Smooth muscle cell (in vitro differentiated cells): Measurements from ENCODE around the gene BASP1. TPM values are rescaled to one million over a fixed set of nuclear protein-coding genes. Genes with fewer than 3 reads are reported as not detected.

Experiments
- DNase-seq: peaks from one replicate; lab custom pipeline; 2025; ENCODE audit not compliant: unreplicated experiment; lab: John Stamatoyannopoulos, UW
- H2AFZ ChIP-seq: fragments of 200-600 bp; sonication (generic); 2 replicates; pipeline ENCODE4 v1.6.0; 2016; ENCODE audit warnings: antibody characterized with exemption, low read depth, mild to moderate bottlenecking
- H3F3A ChIP-seq: fragments of 200-600 bp; sonication (generic); 2 replicates; pipeline ENCODE4 v1.6.0; 2017; ENCODE audit warnings: antibody characterized with exemption, low read depth
- H3K27ac ChIP-seq: fragments of 200-600 bp; sonication (generic); 2 replicates; pipeline ENCODE4 v1.5.1; 2016; ENCODE audit warnings: low read depth, mild to moderate bottlenecking
- H3K27me3 ChIP-seq: fragments of 200-600 bp; sonication (generic); 2 replicates; pipeline ENCODE4 v1.6.1; 2016; ENCODE audit warnings: low read depth, mild to moderate bottlenecking
- H3K36me3 ChIP-seq: fragments of 200-600 bp; sonication (generic); 2 replicates; pipeline ENCODE4 v1.5.1; 2016; ENCODE audit warnings: low read depth
- H3K4me1 ChIP-seq: fragments of 200-600 bp; sonication (generic); 2 replicates; pipeline ENCODE4 v1.5.1; 2016; ENCODE audit warnings: low read depth
- H3K4me2 ChIP-seq: fragments of 200-600 bp; sonication (generic); 2 replicates; pipeline ENCODE4 v1.6.0; 2016; ENCODE audit warnings: mild to moderate bottlenecking
- H3K4me3 ChIP-seq: fragments of 200-600 bp; sonication (generic); 2 replicates; pipeline ENCODE4 v1.5.1; 2016; ENCODE audit warnings: mild to moderate bottlenecking
- H3K79me2 ChIP-seq: fragments of 200-600 bp; sonication (generic); 2 replicates; pipeline ENCODE4 v1.6.0; 2016; ENCODE audit warnings: low read depth, mild to moderate bottlenecking
- H3K9ac ChIP-seq: fragments of 200-600 bp; sonication (generic); 2 replicates; pipeline ENCODE4 v1.6.0; 2016; ENCODE audit warnings: low read depth
- H3K9me3 ChIP-seq: fragments of 200-600 bp; sonication (generic); replicated peaks from 2 replicates; pipeline ENCODE4 v1.5.1; 2016; ENCODE audit warnings: low read depth
- H4K20me1 ChIP-seq: fragments of 200-600 bp; sonication (generic); 2 replicates; pipeline ENCODE4 v1.6.0; 2016; ENCODE audit warnings: low read depth
- WGBS: methylation state at CpG from one replicate; pipeline ENCODE4 v1.1.7; 2016; ENCODE audit warnings: low lambda C conversion rate; 5-methylcytosine and 5-hydroxymethylcytosine counted together
- polyA plus RNA-seq: library from polyadenylated mRNA; unstranded; fragments of >200 nt; fragmentation: Nextera tagmentation; extraction: Ambion mirVana; gene quantifications from 2 replicates; pipeline ENCODE4 v1.2.1, GENCODE V29; 2016
- total RNA-seq: library from RNA; depleted of rRNA; stranded (reverse); fragments of >200 nt; gene quantifications from 2 replicates; pipeline ENCODE4 v1.2.3, GENCODE V29; 2014
- TF ChIP-seq, protein P1 (sequence below): fragments of 200-600 bp; sonication (generic); IDR thresholded peaks from 2 replicates; pipeline ENCODE4 v1.5.1; 2017; ENCODE audit warnings: borderline replicate concordance, mild to moderate bottlenecking, antibody characterized with exemption; ENCODE audit not compliant: insufficient read depth, poor library complexity, severe bottlenecking

Gene BASP1
- total and polyA plus RNA-seq, 2 experiments from 2014 or later, result 194 to 304 TPM

DNA sequence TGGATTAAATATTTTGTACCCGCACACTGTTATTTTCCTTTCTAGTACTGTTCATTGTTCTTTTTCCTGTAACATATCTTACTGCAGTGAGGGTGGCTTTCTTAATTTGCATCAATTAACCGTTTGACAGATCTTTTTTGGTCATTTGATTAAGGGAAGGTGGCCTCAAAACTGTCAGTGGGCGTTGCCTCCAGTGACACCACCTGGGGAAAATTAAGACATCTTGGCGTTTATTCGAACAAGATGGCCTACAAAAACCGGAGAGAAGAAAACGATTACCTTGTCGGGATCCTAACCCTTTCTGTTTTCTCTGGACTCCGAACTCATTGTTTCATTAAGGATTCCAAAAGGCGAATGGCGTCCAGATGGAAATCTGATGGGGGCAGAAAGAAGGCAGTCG is 2.0 kb downstream of the BASP1 start:
- Histone ChIP-seq H3K9me3 (no peaks in the 10 kb centered on the region), H3K4me2 (peak overlapping the region; percentile 90), H3K4me1 (peaks cover 61% of the 10 kb centered on the region), H3K4me3 (peak overlapping the region; percentile 81), H3K9ac (peak overlapping the region; percentile 97), H3K36me3 (no peaks in the 10 kb centered on the region), H2AFZ (no peak overlapping the region), H3K27me3 (no peaks in the 10 kb centered on the region), H3F3A (peaks cover 21% of the 10 kb centered on the region), H3K79me2 (peaks cover 71% of the 10 kb centered on the region), H4K20me1 (peaks cover 58% of the 10 kb centered on the region), H3K27ac (peak overlapping the region; percentile 94)
- WGBS, result 59% methylated on average over 12 of the region's 12 CpGs
- TF ChIP-seq, protein P1, sequence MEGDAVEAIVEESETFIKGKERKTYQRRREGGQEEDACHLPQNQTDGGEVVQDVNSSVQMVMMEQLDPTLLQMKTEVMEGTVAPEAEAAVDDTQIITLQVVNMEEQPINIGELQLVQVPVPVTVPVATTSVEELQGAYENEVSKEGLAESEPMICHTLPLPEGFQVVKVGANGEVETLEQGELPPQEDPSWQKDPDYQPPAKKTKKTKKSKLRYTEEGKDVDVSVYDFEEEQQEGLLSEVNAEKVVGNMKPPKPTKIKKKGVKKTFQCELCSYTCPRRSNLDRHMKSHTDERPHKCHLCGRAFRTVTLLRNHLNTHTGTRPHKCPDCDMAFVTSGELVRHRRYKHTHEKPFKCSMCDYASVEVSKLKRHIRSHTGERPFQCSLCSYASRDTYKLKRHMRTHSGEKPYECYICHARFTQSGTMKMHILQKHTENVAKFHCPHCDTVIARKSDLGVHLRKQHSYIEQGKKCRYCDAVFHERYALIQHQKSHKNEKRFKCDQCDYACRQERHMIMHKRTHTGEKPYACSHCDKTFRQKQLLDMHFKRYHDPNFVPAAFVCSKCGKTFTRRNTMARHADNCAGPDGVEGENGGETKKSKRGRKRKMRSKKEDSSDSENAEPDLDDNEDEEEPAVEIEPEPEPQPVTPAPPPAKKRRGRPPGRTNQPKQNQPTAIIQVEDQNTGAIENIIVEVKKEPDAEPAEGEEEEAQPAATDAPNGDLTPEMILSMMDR, result no peak
- DNase-seq, result no peak

DNA sequence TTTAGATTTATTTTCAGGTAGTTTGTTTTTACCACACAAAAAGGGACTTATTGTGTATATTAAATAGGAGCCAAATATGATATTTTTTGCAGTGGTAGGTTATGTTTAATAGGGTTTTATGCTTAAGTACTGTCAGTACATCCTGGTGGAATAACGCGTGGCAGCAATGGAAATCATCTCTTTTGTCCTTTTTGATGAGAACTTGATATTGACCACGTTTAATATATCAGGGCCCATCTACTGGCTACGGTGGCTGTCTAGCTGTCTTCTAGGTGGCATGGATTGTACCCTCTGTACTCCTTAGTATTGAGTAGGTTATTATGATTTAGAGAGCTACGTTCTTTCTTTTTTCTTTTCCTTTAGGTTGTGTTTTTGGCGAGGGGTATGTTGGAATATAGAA is 2.6 kb downstream of the BASP1 start:
- H4K20me1 ChIP-seq, result peaks cover 63% of the 10 kb centered on the region
- peak overlapping the region; percentile 81 for H3K4me3 ChIP-seq
- H3K4me1 ChIP-seq, result peaks cover 61% of the 10 kb centered on the region
- H3K79me2 ChIP-seq, result peaks cover 75% of the 10 kb centered on the region
- no peak overlapping the region for H2AFZ ChIP-seq
- peaks cover 21% of the 10 kb centered on the region for H3F3A ChIP-seq
- no peak for DNase-seq
- H3K9ac ChIP-seq, result peak overlapping the region; percentile 97
- H3K4me2 ChIP-seq, result peak overlapping the region; percentile 90
- WGBS, result 92% methylated on average over 6 of the region's 6 CpGs
- H3K27ac ChIP-seq, result peak overlapping the region; percentile 94
- no peaks in the 10 kb centered on the region for H3K27me3 ChIP-seq
- H3K9me3 ChIP-seq, result no peaks in the 10 kb centered on the region
- TF ChIP-seq, protein P1, result no peak
- H3K36me3 ChIP-seq, result no peaks in the 10 kb centered on the region

DNA sequence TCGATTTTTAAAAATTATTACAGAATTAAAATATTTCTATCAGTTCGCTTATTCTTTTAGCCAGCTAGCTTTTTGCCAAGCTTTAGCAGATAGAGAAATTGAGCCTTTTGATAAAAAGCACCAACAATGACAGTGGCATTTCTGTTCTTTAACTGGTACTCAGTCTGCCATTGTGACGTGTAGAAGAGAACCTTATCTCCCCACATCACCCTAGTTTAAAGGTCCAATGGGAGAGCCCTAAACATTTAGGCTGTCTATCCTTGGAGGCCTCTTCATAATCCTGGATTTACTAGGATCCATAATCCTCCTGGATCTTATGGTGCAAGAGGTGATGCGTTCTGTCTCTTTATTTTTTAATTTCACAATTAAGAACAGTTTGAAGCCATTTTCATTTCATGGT is 3.0 kb downstream of the BASP1 start:
- Histone ChIP-seq H3K4me3 (peak overlapping the region; percentile 81), H3K9ac (no peak overlapping the region), H3K27ac (peak overlapping the region; percentile 94), H3F3A (peaks cover 25% of the 10 kb centered on the region), H4K20me1 (peaks cover 68% of the 10 kb centered on the region), H3K79me2 (peaks cover 77% of the 10 kb centered on the region), H3K4me2 (peak overlapping the region; percentile 90), H3K27me3 (no peaks in the 10 kb centered on the region), H3K36me3 (no peaks in the 10 kb centered on the region), H2AFZ (no peak overlapping the region), H3K9me3 (no peaks in the 10 kb centered on the region), H3K4me1 (peaks cover 63% of the 10 kb centered on the region)
- no peak for DNase-seq
- TF ChIP-seq, protein P1, result no peak
- 70% methylated on average over 4 of the region's 4 CpGs for WGBS
